Mammary epithelial cell (primary cell): ENCODE data around the gene PSTPIP2.

Source experiments
- CTCF ChIP-seq, 2 donors: IDR thresholded peaks in 1 of 2; conservative IDR thresholded peaks in 1 of 2; 2 replicates each; pipeline ENCODE4 v1.5.1; 2011 to 2012; ENCODE audit warnings: inconsistent platforms in 2 of 2, low read length in 2 of 2, mild to moderate bottlenecking in 2 of 2, control low read depth in 1 of 2, low read depth in 1 of 2; ENCODE audit not compliant: insufficient read depth in 1 of 2; ENCODE audit errors: extremely low read depth in 1 of 2
- EZH2 ChIP-seq: IDR thresholded peaks from 2 replicates; pipeline ENCODE4 v1.6.1; 2012; ENCODE audit warnings: low read length, inconsistent platforms, borderline replicate concordance

GRCh38 chr18:46060359-46060841 lies 11.7 kb downstream of the PSTPIP2 start:
- TF ChIP-seq CTCF (conservative IDR thresholded peaks at IDR 0.05 in 1 of 2, IDR thresholded peaks at IDR 0.05 in 1 of 2; ENCODE audit: extremely low read depth in 1 of 2, insufficient read depth in 1 of 2, low read depth in 1 of 2, low read length in 2 of 2) (no peak), EZH2 (no peak)
